ENCODE results near the gene FABP2. TPM values are rescaled to one million over a fixed set of nuclear protein-coding genes. Genes with fewer than 3 reads are reported as not detected.

Gene FABP2

DNA sequence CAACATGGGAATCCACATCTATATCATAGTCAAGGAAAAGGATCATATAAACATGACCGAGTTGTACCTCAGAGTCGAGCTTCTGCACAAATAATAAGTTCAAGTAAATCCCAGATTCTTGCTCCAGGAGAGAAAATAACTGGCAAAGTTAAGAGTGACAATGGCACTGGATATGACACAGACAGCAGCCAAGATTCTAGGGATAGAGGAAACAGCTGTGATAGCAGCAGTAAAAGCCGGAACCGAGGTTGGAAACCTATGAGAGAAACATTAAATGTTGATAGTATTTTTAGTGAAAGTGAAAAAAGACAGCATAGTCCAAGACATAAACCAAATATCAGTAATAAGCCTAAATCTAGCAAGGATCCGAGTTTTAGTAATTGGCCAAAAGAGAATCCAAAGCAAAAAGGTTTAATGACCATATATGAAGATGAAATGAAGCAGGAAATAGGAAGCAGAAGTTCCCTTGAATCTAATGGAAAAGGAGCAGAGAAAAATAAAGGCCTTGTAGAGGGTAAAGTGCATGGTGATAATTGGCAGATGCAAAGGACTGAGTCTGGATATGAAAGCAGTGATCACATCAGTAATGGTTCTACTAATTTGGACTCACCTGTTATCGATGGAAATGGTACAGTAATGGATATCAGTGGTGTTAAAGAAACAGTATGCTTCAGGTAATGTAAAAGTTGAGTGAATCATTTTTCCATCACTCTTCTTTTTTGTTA, 50.4 kb downstream of the FABP2 start:
- Histone ChIP-seq H2AK5ac (ENCODE audit: low read length, severe bottlenecking) (no peak overlapping the region), H4K91ac (ENCODE audit: low read length) (no peak overlapping the region), H3K4ac (ENCODE audit: low read depth in 1 of 2, low read length in 2 of 2) (no peak overlapping the region), H2AFZ (ENCODE audit: low read depth, low read length) (no peak overlapping the region), H3K36me3 (ENCODE audit: control insufficient read depth in 1 of 2, insufficient read depth in 2 of 2, low read depth in 1 of 2, low read length in 2 of 2) (peaks cover 3 to 69% of the 10 kb centered on the region in 2 experiments), H4K8ac (ENCODE audit: low read length) (no peak overlapping the region), H3K27ac (ENCODE audit: low read length, poor library complexity, severe bottlenecking) (no peak overlapping the region), H3K79me1 (replicated peaks; ENCODE audit: low read length, poor library complexity, severe bottlenecking) (peaks cover 2% of the 10 kb centered on the region), H3K14ac (ENCODE audit: low read length in 2 of 2) (no peak overlapping the region), H2BK120ac (ENCODE audit: low read depth, low read length) (no peak overlapping the region), H3K9me3 (ENCODE audit: control insufficient read depth, low read length) (peaks cover 4% of the 10 kb centered on the region), H3K4me2 (ENCODE audit: low read length, poor library complexity, severe bottlenecking) (no peak overlapping the region), H2BK5ac (ENCODE audit: low read depth, low read length, poor library complexity, severe bottlenecking) (no peak overlapping the region), H2BK12ac (ENCODE audit: low read length in 2 of 2) (no peak overlapping the region), H3K27me3 (ENCODE audit: control insufficient read depth in 1 of 2, insufficient read depth in 1 of 2, low read length in 2 of 2) (no peaks in the 10 kb centered on the region), H3K4me1 (ENCODE audit: control insufficient read depth, insufficient read depth, low read depth, low read length) (no peaks in the 10 kb centered on the region), H2BK15ac (ENCODE audit: low read depth, poor library complexity, severe bottlenecking) (no peak overlapping the region), H3K23ac (ENCODE audit: low read length in 2 of 2) (no peak overlapping the region), H3K4me3 (ENCODE audit: insufficient read depth in 1 of 2, low read depth in 1 of 2, low read length in 2 of 2) (no peak overlapping the region), H3K9ac (ENCODE audit: low read length) (no peak overlapping the region), H3K18ac (ENCODE audit: low read depth in 1 of 2, low read length in 2 of 2) (no peak overlapping the region)
- 94% methylated on average over 6 of the region's 6 CpGs for WGBS
- DNase-seq: no peak

DNA sequence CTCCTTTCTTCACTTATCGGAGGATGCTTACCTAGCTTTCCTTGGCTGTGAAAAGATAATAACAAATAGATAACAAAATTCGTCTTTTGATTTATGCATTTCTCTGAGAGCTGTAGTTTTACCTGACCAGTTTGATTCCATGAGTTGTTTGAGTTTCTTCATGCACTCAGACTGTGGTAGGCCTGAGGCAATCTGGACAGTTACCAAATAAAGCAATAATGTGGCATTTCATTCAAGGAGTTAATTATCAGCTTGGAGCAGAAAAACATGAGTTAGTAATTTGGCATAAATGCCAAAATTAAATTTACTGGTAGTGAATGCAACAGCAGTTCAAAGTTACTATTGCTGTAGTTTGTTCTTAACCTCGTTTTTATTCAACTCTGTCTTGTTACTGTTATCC, 53.5 kb downstream of the FABP2 start:
- no peak overlapping the region for H2BK12ac ChIP-seq (ENCODE audit: low read length in 2 of 2)
- H3K4ac ChIP-seq (ENCODE audit: low read depth in 1 of 2, low read length in 2 of 2): no peak overlapping the region
- H3K18ac ChIP-seq (ENCODE audit: low read depth in 1 of 2, low read length in 2 of 2): no peak overlapping the region
- no peak for DNase-seq
- WGBS: 100% methylated on average over 3 of the region's 3 CpGs
- no peak overlapping the region for H3K23ac ChIP-seq (ENCODE audit: low read length in 2 of 2)
- no peak overlapping the region for H4K91ac ChIP-seq (ENCODE audit: low read length)
- no peak overlapping the region for H3K27ac ChIP-seq (ENCODE audit: low read length, poor library complexity, severe bottlenecking)
- H2BK15ac ChIP-seq (ENCODE audit: low read depth, poor library complexity, severe bottlenecking): no peak overlapping the region
- H2BK120ac ChIP-seq (ENCODE audit: low read depth, low read length): no peak overlapping the region
- H3K27me3 ChIP-seq (ENCODE audit: control insufficient read depth in 1 of 2, insufficient read depth in 1 of 2, low read length in 2 of 2): no peaks in the 10 kb centered on the region
- no peaks in the 10 kb centered on the region for H3K4me1 ChIP-seq (ENCODE audit: control insufficient read depth, insufficient read depth, low read depth, low read length)
- H3K9me3 ChIP-seq (ENCODE audit: control insufficient read depth, low read length): peaks cover 4% of the 10 kb centered on the region
- peaks cover 2% of the 10 kb centered on the region for H3K79me1 ChIP-seq (replicated peaks; ENCODE audit: low read length, poor library complexity, severe bottlenecking)
- no peak overlapping the region for H4K8ac ChIP-seq (ENCODE audit: low read length)
- H3K4me2 ChIP-seq (ENCODE audit: low read length, poor library complexity, severe bottlenecking): no peak overlapping the region
- H2AFZ ChIP-seq (ENCODE audit: low read depth, low read length): no peak overlapping the region
- H2AK5ac ChIP-seq (ENCODE audit: low read length, severe bottlenecking): no peak overlapping the region
- peaks cover 3 to 95% of the 10 kb centered on the region in 2 experiments for H3K36me3 ChIP-seq (ENCODE audit: control insufficient read depth in 1 of 2, insufficient read depth in 2 of 2, low read depth in 1 of 2, low read length in 2 of 2)
- H3K9ac ChIP-seq (ENCODE audit: low read length): peak overlapping the region; percentile 7
- no peak overlapping the region for H3K14ac ChIP-seq (ENCODE audit: low read length in 2 of 2)
- H2BK5ac ChIP-seq (ENCODE audit: low read depth, low read length, poor library complexity, severe bottlenecking): no peak overlapping the region
- no peak overlapping the region for H3K4me3 ChIP-seq (ENCODE audit: insufficient read depth in 1 of 2, low read depth in 1 of 2, low read length in 2 of 2)

Small RNAs within 50 kb of the gene (small RNA-seq; reads per million reads assigned to genes)
- gene RNU4-33P (ENCODE audit: low read depth): not detected
